GM18909 (cell line): Measurements from ENCODE around the gene TMEM132C.

Experiments
- ATAC-seq: cut with Tn5 transposase; IDR thresholded peaks from one replicate; pipeline ENCODE4 v1.9.1; 2021; ENCODE audit warnings: mild to moderate bottlenecking; ENCODE audit not compliant: unreplicated experiment, poor library complexity

The TMEM132C gene

DNA sequence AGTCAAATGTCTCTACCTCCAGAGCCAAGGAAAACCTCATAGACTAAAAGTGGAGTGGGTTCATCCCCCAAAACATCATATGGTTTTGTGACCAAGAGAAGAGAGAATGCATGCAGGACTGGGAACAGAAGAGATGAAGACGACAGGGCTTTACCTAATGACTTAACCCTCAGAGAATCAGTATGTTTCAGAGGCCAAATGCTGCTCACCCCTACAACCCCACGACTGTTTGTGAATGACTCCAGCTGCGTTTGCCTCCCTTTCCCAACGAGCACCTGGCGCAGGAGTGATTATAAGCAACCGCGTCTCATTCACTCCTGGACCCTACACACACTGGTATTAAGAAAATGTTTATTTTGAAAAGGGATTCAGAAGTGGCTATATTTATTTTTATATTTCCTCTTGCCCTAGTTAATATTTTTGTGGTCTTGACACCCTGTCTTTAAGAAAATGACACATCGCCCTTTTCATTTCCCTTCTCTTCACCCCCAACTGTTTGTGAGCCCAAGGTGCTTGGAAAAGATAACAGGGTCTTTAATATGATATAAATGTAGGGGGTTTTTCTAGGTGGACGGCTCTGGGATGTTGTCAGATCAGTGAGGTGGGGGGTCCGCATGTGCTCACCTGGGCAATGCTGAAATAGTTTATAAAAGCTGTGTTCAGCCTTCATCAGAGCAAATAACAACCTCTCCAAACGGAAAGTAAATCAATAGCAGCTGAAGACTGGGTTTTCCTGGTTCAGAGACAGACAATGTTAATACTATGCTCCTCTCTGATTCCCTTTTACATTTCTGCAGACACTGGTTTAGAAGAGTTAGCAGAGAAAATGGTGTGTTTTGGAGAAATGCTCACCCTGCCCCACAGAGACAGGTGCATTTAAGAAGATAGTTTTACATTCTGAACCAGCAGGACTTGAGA is 479.1 kb downstream of the TMEM132C start:
- ATAC-seq: no peak

DNA sequence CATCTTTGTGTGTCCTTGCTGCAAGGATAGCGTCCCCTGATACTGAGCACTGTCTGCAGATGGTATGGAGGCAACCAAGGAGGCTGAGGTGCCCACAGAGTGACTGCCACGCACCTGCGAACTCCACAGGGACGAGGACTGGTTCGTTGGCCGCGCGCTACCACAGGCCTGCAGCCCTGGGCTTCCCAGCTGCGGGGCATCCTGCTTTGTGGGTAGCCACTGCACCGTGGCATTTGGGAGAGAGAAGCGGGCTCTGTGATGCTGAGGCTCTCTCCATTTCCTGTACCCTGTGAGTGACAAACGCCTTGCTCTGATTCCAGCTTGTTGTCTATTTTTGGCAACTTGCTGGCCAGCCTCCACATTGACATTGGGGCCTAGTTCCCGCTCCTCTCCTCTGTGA is 480.5 kb downstream of the TMEM132C start:
- no peak for ATAC-seq

DNA sequence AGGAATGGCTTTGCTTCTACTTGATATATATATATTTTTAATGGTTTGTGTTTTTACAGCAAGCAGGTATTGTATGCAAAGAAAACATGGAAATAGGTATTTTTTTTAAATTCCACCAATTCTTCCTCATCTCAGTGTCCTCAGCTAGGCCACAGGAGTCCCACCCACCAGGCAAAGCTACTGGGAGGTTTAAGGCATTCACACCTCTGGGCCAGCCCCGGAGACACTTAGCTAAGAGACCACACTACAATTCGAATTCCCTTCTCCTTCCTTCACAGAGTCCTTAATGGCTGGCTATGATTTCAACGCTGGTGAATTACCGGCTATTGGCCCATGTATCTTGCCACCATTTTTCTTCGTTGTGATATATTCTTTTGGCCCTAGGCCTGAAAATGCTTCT is 485.4 kb downstream of the TMEM132C start:
- no peak for ATAC-seq

DNA sequence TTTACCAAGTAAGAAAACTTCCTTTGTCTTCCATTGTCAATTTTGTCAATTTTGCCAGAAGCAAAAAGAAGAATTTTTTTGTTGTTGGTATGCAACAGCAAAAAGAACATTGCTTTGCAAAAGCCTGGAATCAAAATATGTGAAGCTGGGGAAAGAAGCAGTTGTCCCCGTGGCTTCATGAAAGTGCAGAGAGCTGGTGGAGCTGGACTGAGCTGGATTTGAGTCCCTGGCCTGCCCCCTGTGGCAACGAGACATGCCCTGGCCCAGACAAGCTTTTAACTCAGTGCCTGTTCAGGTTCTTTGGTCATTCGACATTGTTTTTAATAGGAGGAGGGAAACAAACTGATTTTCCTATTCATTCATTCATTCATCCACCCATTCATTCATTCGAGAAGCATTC is 486.5 kb downstream of the TMEM132C start:
- no peak for ATAC-seq

DNA sequence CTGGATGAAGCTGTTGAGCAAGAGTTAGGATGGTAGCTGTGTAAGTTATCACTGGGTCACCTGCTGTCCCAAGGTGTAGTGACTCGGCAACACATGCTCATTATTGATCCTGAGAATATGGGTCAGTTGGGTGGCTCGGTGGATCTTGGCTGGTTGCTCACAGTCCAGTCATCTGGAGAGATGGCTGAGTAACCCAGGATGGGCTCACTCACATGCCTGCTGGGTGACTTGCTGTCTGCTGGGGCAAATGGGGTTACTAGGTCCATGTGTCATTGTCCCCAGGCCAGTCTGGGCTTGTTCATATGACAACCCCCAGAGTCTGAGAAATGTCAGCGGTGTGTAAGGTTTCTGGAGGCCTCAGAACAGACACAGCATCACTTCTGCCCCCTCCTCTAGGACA is 487.3 kb downstream of the TMEM132C start:
- ATAC-seq: no peak

DNA sequence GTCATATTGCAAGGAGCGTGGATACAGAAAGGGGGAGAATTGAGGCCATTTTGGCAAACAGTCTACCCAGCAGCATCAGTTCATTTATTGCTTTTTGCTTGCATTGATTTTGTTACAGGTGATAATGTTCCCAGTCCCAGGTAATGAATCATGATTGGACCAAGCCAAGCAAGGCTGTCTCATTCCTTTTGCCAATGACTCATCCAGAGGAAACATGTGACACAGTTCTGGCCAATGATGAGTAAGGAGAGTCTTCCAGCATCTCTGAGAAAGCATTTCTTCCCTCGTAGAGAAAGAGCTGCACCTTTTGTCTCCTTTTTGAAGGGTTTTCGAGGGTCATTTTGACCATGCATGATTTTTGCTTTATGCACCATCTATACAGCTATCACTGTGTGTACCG is 488.6 kb downstream of the TMEM132C start:
- no peak for ATAC-seq
